GM21423 (cell line): ENCODE measurements around the gene FOXD2.
"Not testable (repeated sequence)": the region's sequence is repeated elsewhere in the genome, so short reads cannot be mapped to it uniquely, and the experiment has no call there.

Experiments used
- ATAC-seq: cut with Tn5 transposase; IDR thresholded peaks from one replicate; pipeline ENCODE4 v1.9.1; 2021; ENCODE audit warnings: mild to moderate bottlenecking, moderate library complexity; ENCODE audit not compliant: unreplicated experiment

FOXD2 gene

DNA sequence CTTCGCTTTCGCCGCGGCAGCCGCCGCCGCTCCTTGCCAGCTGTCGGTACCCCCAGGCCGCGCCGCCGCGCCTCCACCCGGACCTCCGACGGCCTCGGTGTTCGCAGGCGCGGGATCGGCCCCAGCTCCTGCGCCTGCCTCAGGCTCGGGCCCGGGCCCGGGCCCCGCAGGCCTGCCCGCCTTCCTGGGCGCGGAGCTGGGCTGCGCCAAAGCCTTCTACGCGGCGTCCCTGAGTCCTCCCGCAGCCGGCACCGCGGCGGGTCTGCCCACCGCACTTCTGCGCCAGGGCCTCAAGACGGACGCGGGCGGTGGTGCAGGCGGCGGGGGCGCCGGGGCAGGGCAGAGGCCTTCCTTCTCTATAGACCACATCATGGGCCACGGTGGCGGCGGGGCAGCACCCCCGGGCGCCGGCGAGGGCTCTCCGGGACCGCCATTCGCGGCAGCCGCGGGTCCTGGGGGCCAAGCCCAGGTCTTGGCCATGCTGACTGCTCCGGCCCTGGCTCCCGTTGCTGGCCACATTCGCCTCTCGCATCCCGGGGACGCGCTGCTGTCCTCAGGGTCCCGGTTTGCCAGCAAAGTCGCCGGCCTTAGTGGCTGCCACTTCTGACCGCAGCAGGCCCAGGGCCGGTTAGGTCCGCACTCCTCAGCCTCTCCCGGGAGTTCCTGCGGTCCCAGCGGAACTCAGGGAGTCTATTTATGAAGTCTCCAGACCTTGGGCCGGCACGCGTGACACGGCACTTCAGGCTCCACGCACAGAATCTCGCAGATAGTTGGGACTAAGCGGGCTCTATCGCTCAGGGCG lies 1.4 kb downstream of the FOXD2 start:
- no peak for ATAC-seq

DNA sequence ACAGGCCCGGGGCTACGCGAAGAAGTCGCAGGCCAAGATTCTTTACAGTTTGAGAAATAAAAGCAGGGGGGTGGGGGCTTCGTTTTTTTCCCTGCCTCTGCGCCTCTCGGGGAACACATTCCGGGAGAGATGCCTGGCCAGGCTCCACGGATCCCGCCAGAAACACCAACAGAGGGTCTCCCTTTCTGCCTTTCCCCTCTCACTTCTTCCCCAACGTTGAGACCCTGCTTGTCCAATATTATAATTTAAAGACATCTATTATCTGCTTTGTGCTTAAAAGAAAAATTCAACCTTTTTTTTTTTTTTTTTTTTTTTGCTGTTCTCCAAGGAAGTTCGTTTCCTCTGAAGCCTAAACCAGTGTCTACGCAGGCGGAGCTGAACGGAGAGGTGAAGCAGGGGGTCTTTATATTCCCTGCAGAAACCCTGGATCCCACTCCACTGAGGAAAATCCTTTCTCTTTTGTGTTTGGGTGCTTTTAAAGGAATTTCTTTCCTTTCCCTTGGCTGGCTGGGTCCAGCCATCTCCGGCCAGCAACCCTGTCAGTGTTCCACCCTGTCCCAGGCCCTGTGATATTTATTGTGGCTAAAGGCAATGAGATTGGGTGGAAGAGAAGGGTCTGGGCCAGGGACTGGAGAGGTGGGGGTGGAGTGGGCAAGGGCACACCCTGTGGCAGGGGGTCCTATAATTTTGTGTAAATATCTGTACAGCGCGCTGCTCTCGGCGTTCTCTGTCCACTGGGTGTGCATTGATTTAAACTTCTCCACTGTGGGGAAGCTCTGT lies 2.2 kb downstream of the FOXD2 start:
- no peak for ATAC-seq

DNA sequence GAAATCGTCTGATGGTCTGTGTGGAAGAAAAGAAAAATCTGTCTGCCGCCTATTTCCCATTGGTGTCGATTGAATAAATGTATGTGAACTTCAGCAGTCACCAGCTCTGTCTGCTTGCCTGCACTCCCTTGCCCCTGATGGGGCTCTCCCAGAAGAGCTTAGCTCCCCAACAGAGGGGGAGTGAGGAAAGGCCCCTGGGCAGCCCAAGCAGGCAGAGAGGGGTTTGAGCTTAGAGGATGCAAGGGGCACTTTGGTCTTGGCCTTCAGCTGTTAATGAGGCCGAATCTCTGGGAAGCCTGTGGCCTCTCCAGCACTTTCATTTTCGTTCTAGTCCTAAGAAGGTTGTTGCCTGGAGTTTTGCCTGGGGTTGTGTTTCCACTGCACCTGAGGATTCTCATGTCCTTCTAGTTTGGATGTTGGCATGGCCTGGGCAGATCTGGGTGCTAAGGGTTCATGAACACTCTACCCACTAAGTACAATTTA lies 2.8 kb downstream of the FOXD2 start:
- ATAC-seq = no peak

DNA sequence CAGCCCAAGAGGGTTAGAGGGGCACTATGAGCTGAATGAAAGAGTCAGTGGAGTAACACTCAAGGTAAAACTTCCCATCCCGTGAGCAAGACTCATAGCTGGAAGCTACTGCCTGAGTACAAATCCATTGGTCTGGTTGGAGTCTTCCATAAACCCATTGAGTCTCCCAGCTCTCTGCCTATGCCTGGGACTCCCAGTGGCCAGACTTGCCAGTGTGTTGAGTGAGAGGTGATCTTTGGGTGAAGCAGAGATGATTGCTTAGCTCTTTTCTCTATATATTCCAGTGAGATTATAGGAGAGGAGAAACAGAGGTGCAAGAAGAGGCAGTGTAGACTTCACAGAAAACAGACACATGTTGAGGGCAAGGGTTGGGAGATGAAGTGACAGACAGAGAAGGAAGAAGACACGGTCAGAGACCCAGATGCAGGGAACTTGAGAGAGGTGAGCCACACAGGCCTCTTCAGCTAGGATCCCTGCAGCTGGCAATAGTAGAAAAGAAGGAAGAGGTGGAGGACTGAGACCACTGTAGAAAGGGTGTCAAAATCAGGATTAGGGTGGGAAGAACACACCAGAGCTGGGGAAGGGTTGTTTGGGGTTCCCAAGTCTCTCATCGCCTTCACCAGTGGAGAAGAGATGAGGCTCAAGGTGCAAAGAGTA lies 3.7 kb downstream of the FOXD2 start:
- ATAC-seq = no peak

DNA sequence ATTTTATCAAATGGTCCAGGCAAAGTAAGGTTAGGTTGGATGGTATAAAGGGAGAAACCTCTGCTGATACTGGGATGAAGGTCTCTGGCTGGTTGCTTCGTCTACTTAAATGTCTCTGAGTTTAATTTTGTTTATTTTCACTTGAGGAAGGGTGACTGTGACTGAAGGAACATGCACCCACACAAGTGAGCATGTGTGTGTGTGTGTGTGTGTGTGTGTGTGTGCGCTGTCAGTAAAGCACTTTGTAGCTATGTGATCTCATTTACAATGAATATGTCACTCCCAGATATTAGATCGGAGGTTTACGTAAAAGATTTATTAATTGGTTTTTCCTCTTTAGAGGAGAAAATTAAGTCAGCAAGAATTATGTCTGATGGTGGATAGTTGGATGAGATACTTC lies 4.4 kb downstream of the FOXD2 start:
- no peak for ATAC-seq

DNA sequence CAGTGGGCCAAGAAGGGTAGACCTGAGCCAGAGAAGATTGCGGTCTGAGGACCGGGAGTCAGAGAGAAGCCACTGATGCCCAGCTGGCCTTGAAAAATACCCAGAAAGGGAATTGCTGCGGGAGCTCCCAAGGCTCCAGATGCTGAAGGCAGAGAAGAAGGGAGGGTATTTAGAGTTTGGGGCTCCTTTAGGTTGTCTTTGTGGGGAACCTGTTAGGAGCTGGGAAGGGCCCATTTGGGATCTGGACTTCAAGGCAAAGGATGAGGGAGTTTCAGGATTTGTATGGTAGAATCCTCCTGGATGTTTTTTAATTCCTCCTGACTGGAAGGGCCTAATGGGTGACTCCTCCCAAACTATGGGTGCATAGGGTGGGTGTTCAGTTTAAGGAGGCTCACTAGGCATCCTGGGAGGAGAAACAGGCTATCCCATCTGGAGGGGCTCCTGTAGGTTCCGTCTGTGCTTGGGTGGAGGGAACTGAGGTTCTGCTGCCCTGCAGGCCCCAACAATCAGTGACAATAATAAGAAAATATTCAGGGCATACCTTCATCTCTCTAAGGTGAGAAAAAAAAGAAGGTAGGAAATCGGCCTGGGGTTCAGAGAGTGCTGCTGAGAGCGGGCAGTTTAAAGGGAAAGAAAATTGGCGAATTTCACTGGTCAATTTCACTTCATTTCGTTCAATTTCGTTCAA lies 5.1 kb downstream of the FOXD2 start:
- no peak for ATAC-seq

DNA sequence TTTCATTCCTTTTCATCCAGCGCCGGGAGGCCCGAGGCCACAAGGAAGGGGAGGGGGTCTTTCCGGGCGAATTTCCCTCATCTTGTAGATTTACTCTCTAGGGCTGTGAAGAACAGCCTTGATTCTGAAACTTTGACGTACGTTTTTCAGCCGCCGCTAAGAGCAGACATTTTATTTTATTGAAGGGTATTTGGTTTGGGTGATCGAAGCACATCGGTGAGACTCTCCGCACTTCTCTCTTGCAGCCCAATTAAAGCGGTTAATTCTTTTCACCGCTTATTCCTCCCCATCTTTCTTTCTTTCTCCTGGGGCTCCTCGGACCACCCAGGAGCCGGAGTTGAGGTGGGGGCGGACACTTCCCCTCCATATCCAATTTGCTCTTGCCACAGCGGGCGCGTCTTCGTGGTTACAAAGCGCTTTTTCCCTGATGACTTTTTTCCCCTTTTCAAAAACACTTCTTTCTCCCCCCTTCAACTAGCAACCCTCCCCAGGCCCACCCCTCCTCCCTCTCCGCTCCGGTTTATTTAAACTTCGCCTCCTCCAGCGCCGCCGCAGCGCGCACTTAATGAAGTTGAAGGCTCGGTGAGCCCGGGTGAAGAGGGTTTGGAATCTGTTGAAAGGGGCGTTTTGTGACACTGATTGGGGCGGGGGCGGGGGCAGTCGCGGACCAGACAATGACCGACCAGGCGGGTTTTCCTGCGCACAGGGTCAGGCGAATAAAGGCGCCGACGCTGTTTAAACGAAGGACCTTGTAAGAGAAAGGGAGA lies 5.9 kb downstream of the FOXD2 start:
- no peak for ATAC-seq

DNA sequence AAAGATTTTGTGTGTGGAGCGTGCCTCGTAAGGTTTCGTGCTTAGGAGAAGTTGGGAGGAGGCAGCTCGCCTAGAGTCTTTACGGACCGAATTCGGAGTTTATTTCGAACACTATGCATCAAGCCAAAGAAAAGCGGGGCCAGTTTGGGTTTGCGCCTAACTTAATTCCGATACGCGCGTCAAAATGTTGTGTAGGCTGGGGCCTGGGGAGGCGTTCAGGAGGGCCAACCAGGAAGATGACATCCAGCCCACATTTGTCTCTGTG lies 6.4 kb downstream of the FOXD2 start:
- no peak for ATAC-seq

DNA sequence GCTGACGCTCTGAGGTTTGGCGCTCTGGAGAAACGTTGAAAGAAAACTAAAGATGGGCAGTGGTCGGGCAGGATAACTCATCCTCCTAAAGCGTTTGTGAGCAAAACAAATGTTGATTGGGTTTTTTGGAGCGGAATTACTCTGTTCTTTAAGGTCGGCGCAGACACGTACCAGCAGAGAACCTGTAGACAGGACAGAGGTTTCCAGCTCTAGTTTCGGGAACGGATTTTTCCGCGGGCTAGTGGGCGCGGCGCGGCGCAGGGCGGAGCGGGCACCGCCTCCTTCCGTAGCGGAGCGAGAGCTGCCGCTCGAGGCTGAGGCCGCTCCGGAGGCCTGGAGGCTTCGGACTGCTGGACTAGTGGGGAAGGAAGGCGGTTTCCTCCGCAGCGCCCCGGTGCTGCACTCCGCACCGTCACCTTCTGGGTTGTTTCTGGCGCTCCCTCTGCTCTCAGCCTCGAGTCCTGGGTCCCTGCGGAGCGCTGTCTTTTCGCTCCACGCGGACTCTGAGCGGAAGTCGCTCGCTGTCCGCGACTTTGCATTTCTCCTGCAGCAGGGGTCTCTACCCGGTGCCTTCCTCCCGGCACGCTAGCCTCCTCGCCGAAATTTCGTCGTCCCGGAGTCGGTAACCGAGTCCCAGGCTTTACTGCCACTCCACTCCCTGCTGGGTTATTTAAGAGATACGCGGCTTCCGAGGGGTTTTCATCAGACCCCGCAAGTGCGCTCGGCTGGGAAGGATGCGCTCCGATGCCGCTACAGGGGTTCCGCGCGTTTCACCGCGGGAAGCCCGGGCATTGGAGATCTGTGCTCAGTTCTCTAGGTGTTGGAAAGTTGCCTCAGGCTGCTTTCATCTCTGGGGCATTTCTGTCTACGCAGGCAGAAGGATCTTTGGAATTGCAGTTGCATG lies 7.0 kb downstream of the FOXD2 start:
- no peak for ATAC-seq

DNA sequence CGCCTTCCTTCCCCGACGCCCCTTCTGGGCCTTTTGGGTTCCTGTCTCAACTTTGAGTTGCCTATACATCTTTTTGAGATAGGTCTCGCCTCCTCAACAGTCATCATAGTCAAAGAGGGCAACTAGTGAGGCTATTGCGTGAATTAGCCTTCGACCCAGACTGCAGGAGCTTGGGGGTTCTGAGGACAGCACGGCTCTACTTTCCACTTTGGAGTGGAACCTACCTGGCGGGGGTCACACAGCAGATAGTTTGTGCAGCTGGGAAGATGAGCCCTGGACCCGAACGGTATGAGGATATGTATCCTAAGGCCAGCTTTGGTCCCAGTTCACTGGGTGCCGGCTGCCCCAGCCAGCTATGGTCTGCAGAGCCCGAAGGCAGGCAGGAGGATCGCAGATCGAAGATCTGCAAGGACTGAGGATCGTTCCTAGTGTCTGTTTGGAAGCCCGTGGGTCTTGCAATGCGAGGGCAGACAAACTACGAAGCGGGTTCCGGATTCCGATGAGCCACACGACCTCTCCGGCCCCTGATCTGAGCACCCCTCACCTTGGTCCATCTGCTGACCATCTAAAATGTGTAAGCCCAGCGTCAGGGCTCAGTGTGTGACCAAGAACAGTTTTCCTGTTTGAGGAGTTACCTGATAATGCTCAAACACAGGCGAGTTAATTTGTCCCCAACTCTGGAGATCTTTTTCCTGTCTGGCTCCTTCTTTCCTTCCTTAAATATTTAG lies 8.1 kb downstream of the FOXD2 start:
- ATAC-seq = no peak

DNA sequence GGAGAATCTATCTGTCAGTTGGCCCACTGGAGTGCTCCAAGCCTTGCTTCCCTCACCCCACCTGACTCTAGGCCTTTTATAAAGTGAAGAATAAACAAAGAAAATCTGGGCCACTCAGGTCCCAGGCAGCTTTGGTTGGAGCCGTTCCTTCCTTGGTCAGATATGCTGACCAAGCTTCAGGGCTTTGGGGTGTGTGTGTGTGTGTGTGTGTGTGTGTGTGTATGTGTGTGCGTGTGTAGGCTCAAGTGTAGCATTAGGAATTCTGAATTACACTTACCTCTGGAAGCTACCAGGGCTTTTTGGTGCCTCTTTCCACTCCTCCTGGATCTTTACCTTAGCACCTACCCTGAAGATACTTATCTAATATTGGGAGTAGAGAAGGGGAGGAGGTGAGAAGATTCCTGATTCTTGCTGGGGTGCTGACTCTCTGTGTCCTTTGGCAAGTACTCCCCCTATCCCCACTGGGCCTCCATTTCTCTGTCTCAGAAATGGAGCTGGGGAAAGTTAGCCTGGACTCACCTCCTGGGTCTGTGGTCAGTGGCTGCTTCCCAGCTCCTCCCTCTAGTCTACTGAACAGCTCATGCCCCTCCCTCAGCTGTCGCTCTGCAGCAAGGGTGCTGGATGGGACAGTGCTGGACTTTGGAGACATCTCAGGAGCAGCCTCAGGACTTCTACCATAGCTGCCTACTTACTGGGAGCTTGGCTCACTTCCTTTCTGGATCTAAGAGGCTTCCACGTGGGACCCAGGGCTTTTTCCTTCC lies 10.8 kb downstream of the FOXD2 start:
- no peak for ATAC-seq

DNA sequence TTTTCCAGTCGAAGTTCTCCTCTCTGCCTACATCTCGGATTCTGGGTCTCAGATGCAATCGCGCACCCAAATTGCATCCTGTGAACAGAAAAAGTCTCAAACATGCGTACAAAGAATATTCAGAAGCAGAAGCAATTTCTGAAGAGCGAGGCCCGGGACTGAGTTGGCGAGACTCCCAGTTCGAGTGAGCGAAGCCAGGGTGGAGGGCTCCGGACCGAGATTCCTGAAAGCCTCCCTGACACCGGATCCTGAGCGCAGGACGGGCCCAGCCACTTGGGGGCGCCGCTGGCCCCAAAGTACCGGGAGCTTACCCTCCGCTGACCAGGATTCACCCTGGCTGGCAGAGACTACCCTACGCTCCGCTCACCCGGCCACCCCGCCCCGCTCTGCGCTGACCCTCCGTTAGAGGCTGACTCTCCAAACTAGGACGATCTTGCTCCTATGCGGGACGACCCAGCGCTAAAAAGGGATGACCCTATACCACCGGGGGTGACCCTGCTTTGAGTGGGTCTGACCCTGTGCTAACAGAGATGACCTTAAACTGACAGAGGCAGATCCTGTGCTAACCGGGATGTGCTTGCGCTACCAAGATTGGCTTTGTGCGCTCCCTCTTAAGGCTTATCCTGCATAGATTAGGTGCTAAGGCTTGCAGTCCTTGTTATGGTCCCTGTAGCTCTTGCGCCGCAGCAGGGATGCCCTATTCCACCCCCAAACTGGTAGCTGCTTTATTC lies 12.1 kb downstream of the FOXD2 start:
- no peak for ATAC-seq

DNA sequence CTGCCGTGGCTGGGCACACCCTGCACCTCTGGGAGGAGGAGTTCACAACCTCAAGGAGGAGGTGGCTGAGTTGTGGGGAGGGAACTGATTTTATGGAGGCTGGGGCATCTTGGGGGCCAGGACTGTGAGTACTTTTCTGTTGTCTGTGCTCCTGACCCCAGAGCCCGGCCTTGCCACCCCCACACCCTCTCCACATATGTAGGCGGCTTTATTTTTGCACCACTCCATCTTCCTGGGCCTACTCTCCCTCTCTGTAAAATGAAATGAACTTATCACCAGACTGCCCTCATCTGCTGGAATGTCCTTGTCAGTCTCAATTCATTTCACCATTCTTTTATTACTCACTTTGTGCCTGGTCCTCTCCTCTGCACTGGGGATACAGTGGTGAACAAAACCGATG lies 12.8 kb downstream of the FOXD2 start:
- ATAC-seq = no peak

DNA sequence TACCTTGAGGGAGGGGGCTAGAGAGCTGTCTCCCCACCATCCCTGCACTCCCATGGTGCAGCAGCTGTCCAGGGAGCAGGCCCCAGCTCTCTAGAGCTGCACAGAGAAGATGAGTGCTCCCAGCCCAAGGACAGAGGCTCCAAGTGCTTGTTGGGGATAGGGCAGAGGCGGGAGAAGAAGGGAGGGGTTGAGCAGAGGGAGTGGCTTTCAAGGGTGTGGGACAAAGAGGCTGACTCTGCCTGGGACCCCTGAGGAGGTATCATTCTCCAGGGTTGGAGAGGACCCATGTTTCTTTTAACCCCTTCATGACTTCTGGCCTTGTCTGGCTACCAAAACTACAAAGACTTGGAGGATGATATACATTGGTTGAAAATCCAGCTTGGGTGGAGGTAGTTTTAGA lies 14.6 kb downstream of the FOXD2 start:
- no peak for ATAC-seq

DNA sequence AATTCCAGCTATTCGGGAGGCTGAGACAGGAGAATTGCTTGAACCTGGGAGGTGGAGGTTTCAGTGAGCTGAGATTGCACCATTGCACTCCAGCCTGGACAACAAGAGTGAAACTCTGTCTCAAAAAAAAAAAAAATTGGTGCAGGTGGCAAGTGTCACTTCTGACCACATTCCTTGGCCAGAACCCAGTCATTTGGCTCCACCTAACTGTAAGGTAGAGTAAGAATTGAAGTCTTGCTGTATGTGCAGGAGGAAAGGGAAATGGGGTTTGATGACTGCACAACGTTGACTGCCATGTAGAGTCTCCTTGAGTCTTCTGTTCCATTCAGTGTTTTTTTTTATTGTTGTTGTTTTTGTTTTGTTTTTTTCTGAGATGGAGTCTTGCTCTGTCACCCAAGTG lies 16.1 kb downstream of the FOXD2 start:
- not testable (repeated sequence) for ATAC-seq

DNA sequence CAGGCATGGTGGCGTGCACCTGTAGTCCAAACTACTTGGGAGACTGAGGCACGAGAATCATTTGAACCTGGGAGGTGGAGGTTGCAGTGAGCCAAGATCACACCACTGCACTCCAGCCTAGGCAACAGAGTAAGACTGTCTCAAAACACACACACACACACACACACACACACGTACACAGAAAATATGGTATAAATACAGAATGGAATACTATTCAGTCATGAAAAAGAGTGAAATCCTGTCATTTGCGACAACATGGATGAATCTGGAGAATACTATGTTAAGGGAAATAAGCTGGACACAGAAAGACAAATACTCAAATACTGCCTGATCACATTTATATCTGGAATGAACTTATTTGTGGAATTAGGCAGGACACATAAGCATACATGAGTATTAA lies 18.4 kb downstream of the FOXD2 start:
- ATAC-seq = no peak

DNA sequence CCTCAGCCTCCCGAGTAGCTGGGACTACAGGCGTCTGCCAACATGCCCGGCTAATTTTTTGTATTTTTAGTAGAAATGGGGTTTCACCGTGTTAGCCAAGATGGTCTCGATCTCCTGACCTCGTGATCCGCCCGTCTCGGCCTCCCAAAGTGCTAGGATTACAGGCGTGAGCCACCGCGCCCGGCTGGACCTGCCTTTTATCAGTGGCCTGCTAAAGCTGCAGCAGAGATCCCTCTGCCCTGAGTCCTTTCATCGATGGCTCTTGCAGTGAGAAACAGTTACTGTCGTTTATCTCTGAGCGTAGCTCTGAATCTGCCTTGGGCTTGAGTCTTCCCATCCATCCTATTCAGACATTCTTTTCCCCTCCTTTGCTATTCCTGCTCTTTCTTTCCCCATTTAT lies 19.7 kb downstream of the FOXD2 start:
- not testable (repeated sequence) for ATAC-seq
